GM18951 (cell line): ENCODE data around the gene TEX30.
A peak's percentile ranks its signal among the peaks of the same experiment; 100 is the strongest.
"Not testable (repeated sequence)": the region's sequence is repeated elsewhere in the genome, so short reads cannot be mapped to it uniquely, and the experiment has no call there.

Source experiments
- POLR2A ChIP-seq: IDR thresholded peaks from 4 replicates; pipeline ENCODE4 v1.6.1; 2011; ENCODE audit warnings: mild to moderate bottlenecking; ENCODE audit not compliant: insufficient read length, insufficient read depth; ENCODE audit errors: extremely low read depth
- in situ Hi-C: fragments of 300-500 bp; cut with MboI; formaldehyde crosslinking; loops from one replicate; pipeline ENCODE4 v1.12.0; 2022; ENCODE audit warnings: low sequenced_read_pairs, mixed read lengths, inconsistent platforms; ENCODE audit not compliant: unreplicated experiment

The TEX30 gene

GRCh38 chr13:102798581-102799425 is 25.2 kb upstream of the TEX30 start, which contains the start of the genes BIVM and POGLUT2:
TSS of gene BIVM (plus strand) at chr13:102799119. CDS start at chr13:102807268, 8,149 bp downstream.
TSS of gene POGLUT2 (minus strand) at chr13:102798976. CDS start at chr13:102798670, 306 bp downstream.
- in situ Hi-C loops: no loop called here
- TF ChIP-seq POLR2A: peak; percentile 62

GRCh38 chr13:102793611-102794355 is 20.2 kb upstream of the TEX30 start:
- no peak for TF ChIP-seq POLR2A

GRCh38 chr13:102792396-102792795 is 18.8 kb upstream of the TEX30 start:
- in situ Hi-C loops: no loop called here
- TF ChIP-seq POLR2A: no peak

More at GRCh38 chr13:102793611-102794355, 20.2 kb upstream of the TEX30 start:
- in situ Hi-C loops: no loop called here

- in situ Hi-C loops: no loop called here
- no peak for TF ChIP-seq POLR2A
These were observed 15.1 kb upstream of the TEX30 start for GRCh38 chr13:102788683-102789082.

- TF ChIP-seq POLR2A: no peak
- in situ Hi-C loops: no loop called here
These were observed 10.9 kb upstream of the TEX30 start for GRCh38 chr13:102784483-102784882.

- TF ChIP-seq POLR2A: no peak
- in situ Hi-C loops: no loop called here
These were observed 8.0 kb upstream of the TEX30 start for GRCh38 chr13:102781591-102781990.

- in situ Hi-C loops: not testable (repeated sequence)
These were observed 7.1 kb upstream of the TEX30 start for GRCh38 chr13:102780656-102781055.

GRCh38 chr13:102779436-102780159 is 6.0 kb upstream of the TEX30 start:
- in situ Hi-C loops: no loop called here
- TF ChIP-seq POLR2A: no peak

GRCh38 chr13:102777736-102778135 is 4.2 kb upstream of the TEX30 start:
- TF ChIP-seq POLR2A: no peak
- in situ Hi-C loops: no loop called here

- in situ Hi-C loops: no loop called here
- TF ChIP-seq POLR2A: no peak
These were observed 2.7 kb upstream of the TEX30 start for GRCh38 chr13:102776271-102776670.

- TF ChIP-seq POLR2A: no peak
- in situ Hi-C loops: no loop called here
These were observed 1.3 kb upstream of the TEX30 start for GRCh38 chr13:102774591-102775520.

- in situ Hi-C loops: no loop called here
- no peak for TF ChIP-seq POLR2A
These were observed 605 bp upstream of the TEX30 start for GRCh38 chr13:102774214-102774568.
